Lower leg skin (tissue), 4 donors: ENCODE results near the gene KIF3B. TPM values are rescaled to one million over a fixed set of nuclear protein-coding genes. Genes with fewer than 3 reads are reported as not detected.

Source experiments
- DNase-seq, 2 donors: peaks; one replicate each; pipeline ENCODE4 v3.0.0-alpha.2; 2019; ENCODE audit warnings: low spot score in 2 of 2
- H3K4me3 ChIP-seq: fragments of 200-600 bp; sonication (generic); 2 replicates; pipeline ENCODE4 v1.5.1; 2017; ENCODE audit warnings: mild to moderate bottlenecking, low read depth; ENCODE audit not compliant: poor library complexity, severe bottlenecking
- POLR2A ChIP-seq, 2 donors: fragments of 450-650 bp; IDR thresholded peaks; one replicate each; pipeline ENCODE4 v1.6.1; 2016 to 2017; ENCODE audit warnings: antibody characterized with exemption in 2 of 2, mild to moderate bottlenecking in 1 of 2, moderate library complexity in 1 of 2
- WGBS, 2 donors: methylation state at CpG; one replicate each; pipeline ENCODE4 v1.1.5; 2018; 5-methylcytosine and 5-hydroxymethylcytosine counted together
- intact Hi-C: fragments of 100-400 bp; cut with DNase I; formaldehyde crosslinking; loops from one replicate; pipeline ENCODE4 v1.15.0; 2023; ENCODE audit warnings: low total_unique reads
- total RNA-seq, 4 donors: library from RNA; depleted of rRNA; stranded (reverse); fragments of >200 nt; gene quantifications; one replicate each; pipeline ENCODE4 v1.1.0, GENCODE V29; 2016
- TF ChIP-seq, protein P1 (sequence below), 3 donors: fragments of 450-650 bp; IDR thresholded peaks; one replicate each; pipeline ENCODE4 v1.5.1; 2016; ENCODE audit warnings: antibody characterized with exemption in 3 of 3, mild to moderate bottlenecking in 3 of 3, moderate library complexity in 2 of 3

Gene KIF3B
- total RNA-seq, 4 donors from 2014 or later, result 9.7 to 17.8 (median 13.1) TPM

DNA sequence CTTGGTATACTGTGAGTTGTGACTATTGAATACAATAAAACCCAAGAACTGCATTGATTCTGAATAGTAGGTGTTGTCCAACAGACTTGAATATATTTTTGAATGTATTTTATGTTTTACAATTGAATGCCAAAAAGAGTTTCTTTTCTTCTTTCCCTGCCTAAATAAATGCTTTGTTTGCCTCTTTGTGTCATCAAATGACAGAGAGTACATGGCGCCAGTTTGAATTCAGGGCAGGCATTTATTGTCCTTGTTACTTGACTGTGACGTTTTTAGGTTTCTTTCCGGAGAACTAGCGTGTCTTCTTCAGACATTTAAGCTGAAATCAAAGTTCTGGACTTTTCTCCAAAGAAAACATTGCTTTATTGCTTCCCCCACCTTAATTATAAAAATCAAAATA, 16.6 kb downstream of the KIF3B start:
- TF ChIP-seq, protein P1, sequence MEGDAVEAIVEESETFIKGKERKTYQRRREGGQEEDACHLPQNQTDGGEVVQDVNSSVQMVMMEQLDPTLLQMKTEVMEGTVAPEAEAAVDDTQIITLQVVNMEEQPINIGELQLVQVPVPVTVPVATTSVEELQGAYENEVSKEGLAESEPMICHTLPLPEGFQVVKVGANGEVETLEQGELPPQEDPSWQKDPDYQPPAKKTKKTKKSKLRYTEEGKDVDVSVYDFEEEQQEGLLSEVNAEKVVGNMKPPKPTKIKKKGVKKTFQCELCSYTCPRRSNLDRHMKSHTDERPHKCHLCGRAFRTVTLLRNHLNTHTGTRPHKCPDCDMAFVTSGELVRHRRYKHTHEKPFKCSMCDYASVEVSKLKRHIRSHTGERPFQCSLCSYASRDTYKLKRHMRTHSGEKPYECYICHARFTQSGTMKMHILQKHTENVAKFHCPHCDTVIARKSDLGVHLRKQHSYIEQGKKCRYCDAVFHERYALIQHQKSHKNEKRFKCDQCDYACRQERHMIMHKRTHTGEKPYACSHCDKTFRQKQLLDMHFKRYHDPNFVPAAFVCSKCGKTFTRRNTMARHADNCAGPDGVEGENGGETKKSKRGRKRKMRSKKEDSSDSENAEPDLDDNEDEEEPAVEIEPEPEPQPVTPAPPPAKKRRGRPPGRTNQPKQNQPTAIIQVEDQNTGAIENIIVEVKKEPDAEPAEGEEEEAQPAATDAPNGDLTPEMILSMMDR (IDR thresholded peaks at IDR 0.05), result no peak
- no peak for TF ChIP-seq POLR2A (IDR thresholded peaks at IDR 0.05)
- DNase-seq, result no peak
- intact Hi-C loops, result no loop called here
- 56 to 84% methylated on average over 4 of the region's 4 CpGs for WGBS, 2 donors
- H3K4me3 ChIP-seq, result no peak overlapping the region

DNA sequence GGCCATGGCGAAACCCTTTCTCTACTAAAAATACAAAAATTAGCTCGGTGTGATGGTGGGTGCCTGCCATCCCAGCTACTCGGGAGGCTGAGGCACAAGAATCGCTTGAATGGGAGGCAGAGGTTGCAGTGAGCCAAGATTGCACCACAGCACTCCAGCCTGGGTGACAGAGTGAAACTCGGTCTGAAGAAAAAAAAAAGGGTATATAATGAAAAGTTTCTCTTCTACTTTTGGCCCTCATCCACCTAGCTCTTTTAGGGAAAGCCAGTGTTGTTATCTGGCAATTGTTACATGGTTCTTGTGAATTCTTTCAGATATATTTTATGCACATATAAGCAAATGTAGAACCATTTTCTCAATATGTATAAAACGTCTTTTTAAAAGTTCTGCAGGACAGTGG, 19.0 kb downstream of the KIF3B start:
- 74% methylated on average over 6 of the region's 6 CpGs for WGBS, 2 donors
- TF ChIP-seq, protein P1 (IDR thresholded peaks at IDR 0.05), result no peak
- TF ChIP-seq POLR2A (IDR thresholded peaks at IDR 0.05), result no peak

DNA sequence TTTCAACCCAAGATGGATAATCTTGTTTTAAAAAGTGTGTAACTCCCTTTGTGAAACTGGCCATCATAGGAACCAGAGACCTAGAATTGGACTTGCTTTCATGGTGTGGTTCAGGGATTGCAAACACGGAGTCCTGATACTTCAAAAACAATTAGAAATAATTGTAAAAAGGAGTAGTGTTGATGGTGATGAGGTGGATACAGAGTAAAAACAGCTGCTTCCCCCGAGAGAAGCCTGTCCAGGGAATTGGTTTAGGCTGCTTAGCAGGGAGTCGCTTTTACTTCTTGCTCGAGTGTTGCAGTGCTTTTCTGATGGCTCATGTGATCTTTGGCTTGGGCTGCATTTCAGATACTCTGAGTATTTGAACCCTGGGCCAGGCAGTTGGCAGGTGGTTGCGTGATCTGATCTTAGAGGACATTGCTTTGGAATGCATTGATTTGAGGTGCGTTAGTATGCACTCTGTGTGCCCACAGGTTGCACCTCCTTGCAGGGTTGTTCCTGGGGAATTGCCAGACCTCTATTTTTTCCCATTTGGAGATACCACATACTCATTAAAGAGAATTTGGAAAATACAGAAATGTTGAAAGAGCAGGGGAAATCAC, 19.5 kb downstream of the KIF3B start:
- intact Hi-C loops, result no loop called here
- H3K4me3 ChIP-seq, result no peak overlapping the region
- TF ChIP-seq POLR2A (IDR thresholded peaks at IDR 0.05), result no peak
- TF ChIP-seq, protein P1 (IDR thresholded peaks at IDR 0.05), result no peak
- no peak for DNase-seq
- 73 to 76% methylated on average over 6 of the region's 6 CpGs for whole genome bisulfite sequencing, 2 donors

More for the DNA sequence above, 19.0 kb downstream of the KIF3B start:
- no peak overlapping the region for H3K4me3 ChIP-seq
- intact Hi-C loops, result no loop called here
- no peak for DNase-seq

DNA sequence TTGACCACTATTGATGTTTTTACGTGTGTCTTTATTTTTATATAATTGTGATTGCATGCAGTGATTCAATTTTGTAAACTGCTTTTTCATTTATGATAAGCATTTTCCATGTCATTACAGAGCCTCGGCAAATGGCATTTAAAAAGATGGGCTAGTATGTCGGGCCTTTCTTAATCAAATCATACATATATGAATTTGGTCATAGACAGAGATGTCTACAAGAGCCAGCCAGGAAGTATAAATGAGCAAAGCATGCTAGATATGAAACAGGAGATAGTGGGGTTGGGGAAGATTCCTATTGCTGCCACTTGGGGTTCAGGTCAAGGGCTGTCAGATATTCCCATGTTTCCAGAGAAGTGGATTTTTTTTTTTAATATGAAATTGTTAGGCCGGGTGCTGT, 20.0 kb downstream of the KIF3B start:
- DNase-seq, result no peak
- intact Hi-C loops, result no loop called here
- no peak for TF ChIP-seq POLR2A (IDR thresholded peaks at IDR 0.05)
- TF ChIP-seq, protein P1 (IDR thresholded peaks at IDR 0.05), result no peak
- no peak overlapping the region for H3K4me3 ChIP-seq
- WGBS, 2 donors, result 85 to 89% methylated on average over 4 of the region's 4 CpGs

DNA sequence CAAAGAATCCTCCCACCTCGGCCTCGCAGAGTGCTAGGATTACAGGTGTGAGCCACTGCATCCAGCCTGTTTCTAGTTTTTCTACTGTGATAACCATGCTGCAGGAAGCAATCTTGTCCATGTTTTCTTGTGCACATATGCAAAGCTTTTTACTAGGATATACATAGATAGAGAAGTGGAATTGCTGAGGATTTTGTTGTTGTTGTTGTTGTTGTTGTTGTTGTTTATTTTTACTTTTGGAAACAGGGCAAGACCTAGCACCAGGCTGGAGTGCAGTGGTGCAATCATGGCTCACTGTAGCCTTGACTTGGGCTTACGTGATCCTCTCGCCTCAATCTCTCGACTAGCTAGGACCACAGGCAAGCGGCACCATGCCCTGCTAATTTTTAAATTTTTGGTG, 23.2 kb downstream of the KIF3B start:
- H3K4me3 ChIP-seq, result no peak overlapping the region
- no peak for TF ChIP-seq POLR2A (IDR thresholded peaks at IDR 0.05)
- TF ChIP-seq, protein P1 (IDR thresholded peaks at IDR 0.05), result no peak
- 95 to 96% methylated on average over 6 of the region's 6 CpGs for WGBS, 2 donors
- intact Hi-C loops, result no loop called here
- no peak for DNase-seq
